ENCODE results near the gene RIPOR3. TPM values are rescaled to one million over a fixed set of nuclear protein-coding genes. Genes with fewer than 3 reads are reported as not detected.

RIPOR3 gene
- total and polyA plus RNA-seq, 9 of the 15 experiments (the other 6 are each of a cell fraction or from before 2014, with no cell fraction given), result 3.3 to 62.7 (median 21.4) TPM

DNA sequence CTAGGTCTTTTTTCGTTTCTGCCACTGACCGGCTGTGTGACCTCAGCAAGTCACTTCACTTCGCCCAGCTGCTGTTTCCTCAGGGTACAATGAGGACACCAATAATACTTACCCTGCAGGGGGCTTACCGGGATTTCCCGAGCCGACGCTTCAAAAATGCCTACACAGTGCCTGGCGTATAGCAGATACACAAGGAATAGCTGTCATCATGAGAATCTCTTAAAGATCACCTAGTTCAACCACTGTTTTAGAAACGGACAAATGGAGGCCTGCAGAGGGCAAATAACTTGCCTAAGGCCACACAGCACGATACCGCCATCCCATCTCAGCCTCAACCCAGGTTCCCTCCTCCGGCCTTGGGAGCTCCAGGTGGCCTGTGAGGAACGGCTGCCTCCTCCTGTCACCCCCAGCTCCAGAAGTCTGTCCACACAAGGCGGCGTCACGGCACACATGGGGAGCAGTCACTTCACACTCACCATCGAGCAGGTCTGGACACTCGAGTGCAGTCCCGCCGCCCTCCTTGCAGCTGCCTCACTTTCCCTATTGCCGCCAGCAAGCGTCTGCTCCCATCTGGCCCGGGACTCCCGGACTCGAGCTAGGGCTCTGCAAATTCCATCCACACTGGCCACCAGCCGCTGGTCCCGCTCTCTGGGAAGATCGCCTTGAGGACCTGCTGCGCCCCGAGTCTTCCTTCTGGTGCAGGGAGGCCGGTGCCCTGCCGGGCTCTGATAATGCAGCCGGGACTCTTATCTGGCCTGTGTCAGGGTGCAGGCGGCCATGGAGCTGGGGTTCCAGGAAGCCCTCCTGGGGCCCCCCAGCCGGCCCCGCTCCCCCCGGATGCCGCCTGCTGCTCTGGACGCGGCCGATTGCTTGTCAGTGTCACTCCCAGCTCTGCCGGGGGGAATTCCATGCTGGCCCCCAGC, at the start of gene RIPOR3 (continued):
- TF ChIP-seq ZNF668 (CRISPR knock-in tag; IDR thresholded peaks at IDR 0.05), result peak; percentile 59; the same call in 1 of the 2 replicates
- TF ChIP-seq, protein P1, sequence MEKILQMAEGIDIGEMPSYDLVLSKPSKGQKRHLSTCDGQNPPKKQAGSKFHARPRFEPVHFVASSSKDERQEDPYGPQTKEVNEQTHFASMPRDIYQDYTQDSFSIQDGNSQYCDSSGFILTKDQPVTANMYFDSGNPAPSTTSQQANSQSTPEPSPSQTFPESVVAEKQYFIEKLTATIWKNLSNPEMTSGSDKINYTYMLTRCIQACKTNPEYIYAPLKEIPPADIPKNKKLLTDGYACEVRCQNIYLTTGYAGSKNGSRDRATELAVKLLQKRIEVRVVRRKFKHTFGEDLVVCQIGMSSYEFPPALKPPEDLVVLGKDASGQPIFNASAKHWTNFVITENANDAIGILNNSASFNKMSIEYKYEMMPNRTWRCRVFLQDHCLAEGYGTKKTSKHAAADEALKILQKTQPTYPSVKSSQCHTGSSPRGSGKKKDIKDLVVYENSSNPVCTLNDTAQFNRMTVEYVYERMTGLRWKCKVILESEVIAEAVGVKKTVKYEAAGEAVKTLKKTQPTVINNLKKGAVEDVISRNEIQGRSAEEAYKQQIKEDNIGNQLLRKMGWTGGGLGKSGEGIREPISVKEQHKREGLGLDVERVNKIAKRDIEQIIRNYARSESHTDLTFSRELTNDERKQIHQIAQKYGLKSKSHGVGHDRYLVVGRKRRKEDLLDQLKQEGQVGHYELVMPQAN (IDR thresholded peaks at IDR 0.05; ENCODE audit: borderline replicate concordance), result peak; percentile 69; the same call in 1 of the 2 replicates
- TF ChIP-seq, protein P2, sequence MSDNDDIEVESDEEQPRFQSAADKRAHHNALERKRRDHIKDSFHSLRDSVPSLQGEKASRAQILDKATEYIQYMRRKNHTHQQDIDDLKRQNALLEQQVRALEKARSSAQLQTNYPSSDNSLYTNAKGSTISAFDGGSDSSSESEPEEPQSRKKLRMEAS (CRISPR knock-in tag; IDR thresholded peaks at IDR 0.05), result peak; percentile 56
- 0 out of 2 replicates have a peak, but pooled peaks have one; percentile 77 for TF ChIP-seq LCOR (CRISPR knock-in tag; IDR thresholded peaks at IDR 0.05)
- TF ChIP-seq ZFX (CRISPR knock-in tag; IDR thresholded peaks at IDR 0.05), result 0 out of 2 replicates have a peak, but pooled peaks have one; percentile 58
- TF ChIP-seq, protein P3, sequence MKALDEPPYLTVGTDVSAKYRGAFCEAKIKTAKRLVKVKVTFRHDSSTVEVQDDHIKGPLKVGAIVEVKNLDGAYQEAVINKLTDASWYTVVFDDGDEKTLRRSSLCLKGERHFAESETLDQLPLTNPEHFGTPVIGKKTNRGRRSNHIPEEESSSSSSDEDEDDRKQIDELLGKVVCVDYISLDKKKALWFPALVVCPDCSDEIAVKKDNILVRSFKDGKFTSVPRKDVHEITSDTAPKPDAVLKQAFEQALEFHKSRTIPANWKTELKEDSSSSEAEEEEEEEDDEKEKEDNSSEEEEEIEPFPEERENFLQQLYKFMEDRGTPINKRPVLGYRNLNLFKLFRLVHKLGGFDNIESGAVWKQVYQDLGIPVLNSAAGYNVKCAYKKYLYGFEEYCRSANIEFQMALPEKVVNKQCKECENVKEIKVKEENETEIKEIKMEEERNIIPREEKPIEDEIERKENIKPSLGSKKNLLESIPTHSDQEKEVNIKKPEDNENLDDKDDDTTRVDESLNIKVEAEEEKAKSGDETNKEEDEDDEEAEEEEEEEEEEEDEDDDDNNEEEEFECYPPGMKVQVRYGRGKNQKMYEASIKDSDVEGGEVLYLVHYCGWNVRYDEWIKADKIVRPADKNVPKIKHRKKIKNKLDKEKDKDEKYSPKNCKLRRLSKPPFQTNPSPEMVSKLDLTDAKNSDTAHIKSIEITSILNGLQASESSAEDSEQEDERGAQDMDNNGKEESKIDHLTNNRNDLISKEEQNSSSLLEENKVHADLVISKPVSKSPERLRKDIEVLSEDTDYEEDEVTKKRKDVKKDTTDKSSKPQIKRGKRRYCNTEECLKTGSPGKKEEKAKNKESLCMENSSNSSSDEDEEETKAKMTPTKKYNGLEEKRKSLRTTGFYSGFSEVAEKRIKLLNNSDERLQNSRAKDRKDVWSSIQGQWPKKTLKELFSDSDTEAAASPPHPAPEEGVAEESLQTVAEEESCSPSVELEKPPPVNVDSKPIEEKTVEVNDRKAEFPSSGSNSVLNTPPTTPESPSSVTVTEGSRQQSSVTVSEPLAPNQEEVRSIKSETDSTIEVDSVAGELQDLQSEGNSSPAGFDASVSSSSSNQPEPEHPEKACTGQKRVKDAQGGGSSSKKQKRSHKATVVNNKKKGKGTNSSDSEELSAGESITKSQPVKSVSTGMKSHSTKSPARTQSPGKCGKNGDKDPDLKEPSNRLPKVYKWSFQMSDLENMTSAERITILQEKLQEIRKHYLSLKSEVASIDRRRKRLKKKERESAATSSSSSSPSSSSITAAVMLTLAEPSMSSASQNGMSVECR (CRISPR knock-in tag; IDR thresholded peaks at IDR 0.05), result no peak; the same call in 1 of the 2 replicates
- TF ChIP-seq, protein P4, sequence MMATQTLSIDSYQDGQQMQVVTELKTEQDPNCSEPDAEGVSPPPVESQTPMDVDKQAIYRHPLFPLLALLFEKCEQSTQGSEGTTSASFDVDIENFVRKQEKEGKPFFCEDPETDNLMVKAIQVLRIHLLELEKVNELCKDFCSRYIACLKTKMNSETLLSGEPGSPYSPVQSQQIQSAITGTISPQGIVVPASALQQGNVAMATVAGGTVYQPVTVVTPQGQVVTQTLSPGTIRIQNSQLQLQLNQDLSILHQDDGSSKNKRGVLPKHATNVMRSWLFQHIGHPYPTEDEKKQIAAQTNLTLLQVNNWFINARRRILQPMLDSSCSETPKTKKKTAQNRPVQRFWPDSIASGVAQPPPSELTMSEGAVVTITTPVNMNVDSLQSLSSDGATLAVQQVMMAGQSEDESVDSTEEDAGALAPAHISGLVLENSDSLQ (IDR thresholded peaks at IDR 0.05), result peak; percentile 69; the same call in 1 of the 2 replicates
- no peak for TF ChIP-seq NUFIP1 (IDR thresholded peaks at IDR 0.05; ENCODE audit: partially characterized antibody)
- TF ChIP-seq, protein P5, sequence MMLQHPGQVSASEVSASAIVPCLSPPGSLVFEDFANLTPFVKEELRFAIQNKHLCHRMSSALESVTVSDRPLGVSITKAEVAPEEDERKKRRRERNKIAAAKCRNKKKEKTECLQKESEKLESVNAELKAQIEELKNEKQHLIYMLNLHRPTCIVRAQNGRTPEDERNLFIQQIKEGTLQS (IDR thresholded peaks at IDR 0.05), result peak; percentile 21; the same call in 1 of the 2 replicates
- TF ChIP-seq, protein P5 (CRISPR knock-in tag; conservative IDR thresholded peaks at IDR 0.05), result no peak
- TF ChIP-seq, protein P6, sequence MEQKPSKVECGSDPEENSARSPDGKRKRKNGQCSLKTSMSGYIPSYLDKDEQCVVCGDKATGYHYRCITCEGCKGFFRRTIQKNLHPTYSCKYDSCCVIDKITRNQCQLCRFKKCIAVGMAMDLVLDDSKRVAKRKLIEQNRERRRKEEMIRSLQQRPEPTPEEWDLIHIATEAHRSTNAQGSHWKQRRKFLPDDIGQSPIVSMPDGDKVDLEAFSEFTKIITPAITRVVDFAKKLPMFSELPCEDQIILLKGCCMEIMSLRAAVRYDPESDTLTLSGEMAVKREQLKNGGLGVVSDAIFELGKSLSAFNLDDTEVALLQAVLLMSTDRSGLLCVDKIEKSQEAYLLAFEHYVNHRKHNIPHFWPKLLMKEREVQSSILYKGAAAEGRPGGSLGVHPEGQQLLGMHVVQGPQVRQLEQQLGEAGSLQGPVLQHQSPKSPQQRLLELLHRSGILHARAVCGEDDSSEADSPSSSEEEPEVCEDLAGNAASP (IDR thresholded peaks at IDR 0.05), result no peak
- no peak for TF ChIP-seq ZNF232 (CRISPR knock-in tag; IDR thresholded peaks at IDR 0.05)
- TF ChIP-seq CBX8 (IDR thresholded peaks at IDR 0.05; ENCODE audit: borderline replicate concordance, extremely low read depth, low read depth, low read length, poor library complexity, severe bottlenecking), result no peak
- TF ChIP-seq LEF1 (IDR thresholded peaks at IDR 0.05), result peak; percentile 88

Data from K562 (cell line).